Measurements from ENCODE around the gene SPG21. TPM values are rescaled to one million over a fixed set of nuclear protein-coding genes. Genes with fewer than 3 reads are reported as not detected.

The SPG21 gene
- total and polyA plus RNA-seq, 2 of the 8 experiments (the other 6 are each of a cell fraction or from before 2014, with no cell fraction given), result 67.3 to 72.7 TPM

DNA sequence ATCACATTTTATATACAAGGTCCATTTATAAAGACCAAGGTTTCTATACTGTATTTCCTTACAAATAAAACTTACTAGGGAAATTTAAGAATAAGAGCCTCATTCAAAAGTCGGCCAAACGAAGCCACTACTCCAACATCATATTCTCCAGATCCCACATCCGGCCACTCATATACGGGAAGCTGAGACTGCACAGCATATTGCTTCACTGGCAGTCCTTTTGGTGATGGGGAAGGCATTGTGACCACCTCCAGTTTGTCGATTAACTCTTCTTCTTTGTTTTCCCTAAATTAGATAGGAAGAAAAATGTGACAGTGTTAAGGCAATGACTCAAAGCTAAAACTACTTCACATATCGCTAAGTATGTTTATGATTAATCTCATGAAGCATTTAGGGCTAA, 37.0 kb upstream of the SPG21 start:
- Histone ChIP-seq H3K23me2 (ENCODE audit: low read depth, low read length) (no peaks in the 10 kb centered on the region; the same call in 1 of the 2 replicates), H2AK5ac (ENCODE audit: low read depth, low read length) (no peak overlapping the region), H2BK12ac (ENCODE audit: low read depth, low read length) (no peak overlapping the region), H3K14ac (ENCODE audit: insufficient read length) (no peak overlapping the region), H3K4me2 (ENCODE audit: insufficient read depth in 1 of 2, low read depth in 2 of 2, low read length in 2 of 2) (no peak overlapping the region), H4K5ac (ENCODE audit: insufficient read length, low read depth, low read length) (no peak overlapping the region), H3K27me3 (replicated peaks in 1 of 4; ENCODE audit: control insufficient read depth in 3 of 4, extremely low read depth in 1 of 4, insufficient read depth in 3 of 4, low read length in 3 of 4) (no peaks in the 10 kb centered on the region), H3K18ac (ENCODE audit: extremely low read depth, low read length) (no peak overlapping the region), H3K56ac (replicated peaks; ENCODE audit: insufficient read length, low read depth, low read length) (no peak overlapping the region), H2BK15ac (ENCODE audit: low read length) (no peak overlapping the region), H3K9me3 (ENCODE audit: insufficient read depth in 2 of 2, low read depth in 1 of 2, low read length in 1 of 2) (no peaks in the 10 kb centered on the region), H3K4me3 (ENCODE audit: extremely low read depth in 1 of 4, insufficient read depth in 2 of 4, low read depth in 3 of 4, low read length in 4 of 4) (no peak overlapping the region), H4K8ac (ENCODE audit: extremely low read depth, insufficient read depth, low read length) (no peak overlapping the region), H3K36me3 (ENCODE audit: control insufficient read depth in 2 of 4, insufficient read depth in 4 of 4, low read length in 3 of 4) (peaks cover 0 to 19% (median 4%) of the 10 kb centered on the region in 4 experiments; a peak in 5 of 8 replicates), H3K27ac (ENCODE audit: low read depth, low read length) (no peak overlapping the region), H2BK20ac (ENCODE audit: low read length) (no peak overlapping the region), H3K23ac (ENCODE audit: insufficient read length) (no peak overlapping the region), H3K79me1 (ENCODE audit: low read depth, low read length) (peaks cover 5% of the 10 kb centered on the region; the same call in 1 of the 2 replicates), H3K9ac (replicated peaks in 1 of 4; ENCODE audit: extremely low read depth in 1 of 4, low read depth in 3 of 4, low read length in 3 of 4) (no peak overlapping the region), H4K91ac (replicated peaks; ENCODE audit: insufficient read length, low read length) (no peak overlapping the region), H3K4me1 (replicated peaks in 1 of 4; ENCODE audit: control insufficient read depth in 3 of 4, insufficient read depth in 4 of 4, low read length in 3 of 4) (peaks cover 0 to 2% (median 0%) of the 10 kb centered on the region in 4 experiments; a peak in 1 of 7 replicates), H2AFZ (ENCODE audit: low read length) (no peak overlapping the region), H3K4ac (replicated peaks; ENCODE audit: insufficient read length, low read depth, low read length) (no peak overlapping the region), H4K20me1 (replicated peaks in 1 of 2; ENCODE audit: control insufficient read depth in 1 of 2, insufficient read depth in 2 of 2, low read length in 2 of 2) (peaks cover 0 to 1% of the 10 kb centered on the region in 2 experiments), H2BK5ac (ENCODE audit: low read depth, low read length) (no peak overlapping the region), H2BK120ac (replicated peaks; ENCODE audit: low read depth, low read length) (no peak overlapping the region), H3K79me2 (ENCODE audit: control insufficient read depth in 1 of 2, insufficient read depth in 2 of 2, low read length in 2 of 2) (peaks cover 0 to 7% of the 10 kb centered on the region in 2 experiments; a peak in 1 of 4 replicates)
- 91% methylated on average over 6 of the region's 6 CpGs; no CpG with 5 or more reads in 1 of the 2 experiments for WGBS, 2 experiments (ENCODE audit: extremely low coverage in 1 of 2, insufficient coverage in 1 of 2, insufficient read length in 1 of 2, insufficient replicate concordance in 2 of 2, low coverage in 1 of 2, low lambda C conversion rate in 2 of 2, missing lambda C conversion rate in 1 of 2)
- DNase-seq (ENCODE audit: low read depth in 1 of 2, low spot score in 2 of 2) (no peak), FAIRE-seq (no peak)
- ChIA-PET CTCF (ENCODE audit: partially characterized antibody) (interaction anchor here (1.0 to 1.3 kb wide), 2 partner anchors 8 to 51 kb away, joined by 3 read pairs; no protein-coding TSS in a partner anchor), POLR2A (ENCODE audit: partially characterized antibody) (interaction anchor here (0.8 to 1.5 kb wide), 3 partner anchors 8 to 21 kb away, joined by 3 to 4 read pairs (median 4); no protein-coding TSS in a partner anchor)
- no peak for TF ChIP-seq PHF8 (conservative IDR thresholded peaks at IDR 0.05; ENCODE audit: low read depth, low read length)
- no peak for TF ChIP-seq MAFK (IDR thresholded peaks at IDR 0.05; ENCODE audit: low read depth, low read length)

Data from H1 (cell line).